Liver (tissue), 3 donors: ENCODE data around the gene ABLIM1.

ENCODE experiments used
- CTCF ChIP-seq: fragments of 150-350 bp; IDR thresholded peaks from 2 replicates; pipeline ENCODE4 v1.5.1; 2017; ENCODE audit warnings: improper control_type of control experiment, low read depth, low read length; ENCODE audit not compliant: missing input control
- RXRA ChIP-seq, 2 donors: IDR thresholded peaks; 2 replicates each; pipeline ENCODE4 v1.6.1; 2017 to 2018; ENCODE audit warnings: antibody characterized with exemption in 2 of 2, mild to moderate bottlenecking in 1 of 2
- TF ChIP-seq, protein P1 (sequence below): IDR thresholded peaks from 2 replicates; pipeline ENCODE4 v1.6.1; 2016; ENCODE audit warnings: antibody characterized with exemption, mild to moderate bottlenecking
- donor health status: healthy.
- donor health status: healthy.

- TF ChIP-seq RXRA (IDR thresholded peaks at IDR 0.05) (no peak), CTCF (no peak)
- TF ChIP-seq, protein P1, sequence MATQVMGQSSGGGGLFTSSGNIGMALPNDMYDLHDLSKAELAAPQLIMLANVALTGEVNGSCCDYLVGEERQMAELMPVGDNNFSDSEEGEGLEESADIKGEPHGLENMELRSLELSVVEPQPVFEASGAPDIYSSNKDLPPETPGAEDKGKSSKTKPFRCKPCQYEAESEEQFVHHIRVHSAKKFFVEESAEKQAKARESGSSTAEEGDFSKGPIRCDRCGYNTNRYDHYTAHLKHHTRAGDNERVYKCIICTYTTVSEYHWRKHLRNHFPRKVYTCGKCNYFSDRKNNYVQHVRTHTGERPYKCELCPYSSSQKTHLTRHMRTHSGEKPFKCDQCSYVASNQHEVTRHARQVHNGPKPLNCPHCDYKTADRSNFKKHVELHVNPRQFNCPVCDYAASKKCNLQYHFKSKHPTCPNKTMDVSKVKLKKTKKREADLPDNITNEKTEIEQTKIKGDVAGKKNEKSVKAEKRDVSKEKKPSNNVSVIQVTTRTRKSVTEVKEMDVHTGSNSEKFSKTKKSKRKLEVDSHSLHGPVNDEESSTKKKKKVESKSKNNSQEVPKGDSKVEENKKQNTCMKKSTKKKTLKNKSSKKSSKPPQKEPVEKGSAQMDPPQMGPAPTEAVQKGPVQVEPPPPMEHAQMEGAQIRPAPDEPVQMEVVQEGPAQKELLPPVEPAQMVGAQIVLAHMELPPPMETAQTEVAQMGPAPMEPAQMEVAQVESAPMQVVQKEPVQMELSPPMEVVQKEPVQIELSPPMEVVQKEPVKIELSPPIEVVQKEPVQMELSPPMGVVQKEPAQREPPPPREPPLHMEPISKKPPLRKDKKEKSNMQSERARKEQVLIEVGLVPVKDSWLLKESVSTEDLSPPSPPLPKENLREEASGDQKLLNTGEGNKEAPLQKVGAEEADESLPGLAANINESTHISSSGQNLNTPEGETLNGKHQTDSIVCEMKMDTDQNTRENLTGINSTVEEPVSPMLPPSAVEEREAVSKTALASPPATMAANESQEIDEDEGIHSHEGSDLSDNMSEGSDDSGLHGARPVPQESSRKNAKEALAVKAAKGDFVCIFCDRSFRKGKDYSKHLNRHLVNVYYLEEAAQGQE, result peak; percentile 96
Observed at GRCh38 chr10:114609518-114610426, 48.3 kb downstream of the ABLIM1 start.
